RCC 7860 (cell line): ENCODE results near the gene PLCZ1.
"Not testable (repeated sequence)": the region's sequence is repeated elsewhere in the genome, so short reads cannot be mapped to it uniquely, and the experiment has no call there.

Source experiments
- DNase-seq: peaks from one replicate; pipeline ENCODE4 v3.0.0-alpha.2; 2015; ENCODE audit warnings: low spot score
- FAIRE-seq: peaks from 2 replicates; lab custom pipeline; 2012; peaks lifted over from hg19 to GRCh38; lab: Jason Lieb, UNC

Gene PLCZ1, protein sequence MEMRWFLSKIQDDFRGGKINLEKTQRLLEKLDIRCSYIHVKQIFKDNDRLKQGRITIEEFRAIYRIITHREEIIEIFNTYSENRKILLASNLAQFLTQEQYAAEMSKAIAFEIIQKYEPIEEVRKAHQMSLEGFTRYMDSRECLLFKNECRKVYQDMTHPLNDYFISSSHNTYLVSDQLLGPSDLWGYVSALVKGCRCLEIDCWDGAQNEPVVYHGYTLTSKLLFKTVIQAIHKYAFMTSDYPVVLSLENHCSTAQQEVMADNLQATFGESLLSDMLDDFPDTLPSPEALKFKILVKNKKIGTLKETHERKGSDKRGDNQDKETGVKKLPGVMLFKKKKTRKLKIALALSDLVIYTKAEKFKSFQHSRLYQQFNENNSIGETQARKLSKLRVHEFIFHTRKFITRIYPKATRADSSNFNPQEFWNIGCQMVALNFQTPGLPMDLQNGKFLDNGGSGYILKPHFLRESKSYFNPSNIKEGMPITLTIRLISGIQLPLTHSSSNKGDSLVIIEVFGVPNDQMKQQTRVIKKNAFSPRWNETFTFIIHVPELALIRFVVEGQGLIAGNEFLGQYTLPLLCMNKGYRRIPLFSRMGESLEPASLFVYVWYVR

GRCh38 chr12:18737819-18738218 lies at the start of gene PLCZ1, which contains the start of gene CAPZA3:
Gene PLCZ1, minus strand, starts transcription at chr12:18738012. Its CDS starts 641 bp downstream, at chr12:18737371.
Gene CAPZA3, plus strand, starts transcription at chr12:18738119. Its CDS starts 150 bp downstream, at chr12:18738269.
- FAIRE-seq (no peak), DNase-seq (no peak)

DNA sequence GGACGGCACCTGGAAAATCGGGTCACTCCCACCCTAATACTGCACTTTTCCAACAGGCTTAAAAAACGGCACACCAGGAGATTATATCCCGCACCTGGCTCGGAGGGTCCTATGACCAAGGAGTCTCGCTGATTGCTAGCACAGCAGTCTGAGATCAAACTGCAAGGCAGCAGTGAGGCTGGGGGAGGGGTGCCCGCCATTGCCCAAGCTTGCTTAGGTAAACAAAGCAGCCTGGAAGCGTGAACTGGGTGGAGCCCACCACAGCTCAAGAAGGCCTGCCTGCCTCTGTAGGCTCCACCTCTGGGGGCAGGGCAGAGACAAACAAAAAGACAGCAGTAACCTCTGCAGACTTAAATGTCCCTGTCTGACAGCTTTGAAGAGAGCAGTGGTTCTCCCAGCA lies 47.7 kb upstream of the PLCZ1 start:
- not testable (repeated sequence) for FAIRE-seq, DNase-seq

GRCh38 chr12:18782827-18783226 lies 45.0 kb upstream of the PLCZ1 start:
- no peak for FAIRE-seq

GRCh38 chr12:18766479-18766878 lies 28.7 kb upstream of the PLCZ1 start:
- not testable (repeated sequence) for FAIRE-seq, DNase-seq

More at GRCh38 chr12:18782827-18783226, 45.0 kb upstream of the PLCZ1 start:
- no peak for DNase-seq

- no peak for DNase-seq
- FAIRE-seq = no peak
Observed at GRCh38 chr12:18755341-18755740, 17.5 kb upstream of the PLCZ1 start.

DNA sequence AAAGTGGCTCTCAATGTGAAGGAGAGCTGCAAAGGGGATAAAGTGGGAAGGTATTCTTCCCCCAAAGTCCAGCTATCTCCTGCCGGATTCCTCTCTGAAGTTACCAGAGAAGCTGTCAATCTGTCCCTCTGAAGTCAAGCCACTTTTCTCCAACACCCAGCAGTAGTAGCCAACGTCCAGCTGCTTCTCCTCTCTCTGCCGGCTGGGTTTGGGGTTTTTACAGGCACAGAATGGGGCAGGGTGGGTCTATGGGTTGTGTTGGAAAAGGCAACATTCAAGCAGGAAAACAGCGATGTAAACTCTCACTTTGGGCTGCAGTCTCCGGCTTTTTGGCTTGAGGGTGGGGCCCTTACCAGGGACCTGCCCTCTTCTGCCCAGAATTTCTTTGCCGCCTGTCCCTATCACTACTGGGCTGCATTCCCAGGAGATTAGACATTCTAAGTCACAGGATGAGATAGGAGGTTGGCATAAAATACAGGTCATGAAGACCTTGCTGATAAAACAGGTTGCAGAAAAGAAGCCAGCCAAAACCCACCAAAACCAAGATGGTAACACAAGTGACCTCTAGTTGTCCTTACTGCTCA lies 16.4 kb upstream of the PLCZ1 start:
- DNase-seq (no peak), FAIRE-seq (no peak)

DNA sequence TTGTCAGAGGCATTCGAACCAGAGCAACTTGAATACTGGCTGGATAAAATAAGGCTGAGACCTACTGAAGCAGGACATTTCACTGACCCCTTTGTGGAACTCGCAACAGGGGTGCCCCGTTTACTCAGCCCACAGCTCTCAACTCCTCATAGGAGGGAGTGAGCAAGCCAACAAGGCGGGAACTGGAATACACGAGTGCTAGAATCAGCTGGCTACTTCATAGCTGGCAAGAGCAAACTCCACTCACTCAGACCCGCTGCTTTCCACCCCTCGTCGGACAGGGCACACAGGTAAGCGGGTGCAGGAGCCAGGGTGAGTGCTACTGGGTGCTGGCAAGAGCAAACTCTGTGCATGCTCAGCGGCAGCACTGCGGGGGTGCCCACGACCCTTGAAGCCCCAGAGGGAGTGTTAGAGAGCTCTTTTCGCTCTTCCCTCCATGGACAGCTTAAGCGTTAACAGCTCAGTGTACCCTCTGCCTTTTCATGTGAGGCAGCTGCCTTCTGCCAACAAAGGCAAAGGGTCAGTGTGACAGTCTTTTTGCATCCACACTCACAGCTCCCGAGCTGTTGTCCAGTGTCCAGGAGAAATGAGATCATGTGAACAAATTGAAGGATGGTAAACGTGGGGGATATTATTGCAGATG lies 15.8 kb upstream of the PLCZ1 start:
- FAIRE-seq (no peak), DNase-seq (no peak)

DNA sequence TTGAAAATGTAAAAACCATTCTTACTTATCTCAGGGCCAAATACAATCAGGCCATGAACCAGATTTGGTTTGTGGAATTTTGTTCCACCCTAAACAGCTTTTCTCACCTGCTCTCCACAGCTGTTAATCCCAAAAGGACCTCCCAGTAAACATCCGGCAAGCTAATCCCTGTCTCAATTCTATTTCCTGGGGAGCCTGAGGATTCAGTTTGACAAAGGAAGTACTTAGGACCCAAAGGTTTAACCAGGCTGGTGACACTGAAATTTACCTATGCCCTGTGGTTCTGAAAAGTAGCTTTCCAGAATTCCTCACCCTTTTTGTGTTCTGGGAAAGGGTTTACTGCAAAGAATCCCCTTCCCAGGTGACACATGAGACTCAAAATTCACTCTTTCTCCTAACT lies 15.1 kb upstream of the PLCZ1 start:
- no peak for DNase-seq
- no peak for FAIRE-seq

GRCh38 chr12:18752280-18752920 lies 14.6 kb upstream of the PLCZ1 start:
- DNase-seq (peak; percentile 68), FAIRE-seq (no peak)

DNA sequence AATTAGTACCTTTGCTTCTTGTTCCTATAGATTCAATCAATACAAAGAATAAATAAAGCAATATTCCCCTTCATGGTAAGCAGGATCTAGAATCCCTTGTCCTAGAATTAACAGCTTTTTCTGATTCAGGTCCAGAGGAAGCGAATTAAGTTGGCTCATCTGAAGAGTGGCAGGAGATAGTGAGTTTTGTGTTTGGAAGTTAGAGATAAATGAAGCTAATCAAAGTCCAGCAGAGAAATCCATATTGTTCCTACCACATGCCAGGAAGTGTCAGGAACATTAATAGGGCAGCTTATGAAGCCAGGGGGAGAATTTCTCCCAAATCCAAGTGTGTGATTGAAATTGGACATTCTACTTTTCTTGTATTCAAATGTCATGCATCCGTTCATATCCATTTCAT lies 14.1 kb upstream of the PLCZ1 start:
- FAIRE-seq (no peak), DNase-seq (no peak)

DNA sequence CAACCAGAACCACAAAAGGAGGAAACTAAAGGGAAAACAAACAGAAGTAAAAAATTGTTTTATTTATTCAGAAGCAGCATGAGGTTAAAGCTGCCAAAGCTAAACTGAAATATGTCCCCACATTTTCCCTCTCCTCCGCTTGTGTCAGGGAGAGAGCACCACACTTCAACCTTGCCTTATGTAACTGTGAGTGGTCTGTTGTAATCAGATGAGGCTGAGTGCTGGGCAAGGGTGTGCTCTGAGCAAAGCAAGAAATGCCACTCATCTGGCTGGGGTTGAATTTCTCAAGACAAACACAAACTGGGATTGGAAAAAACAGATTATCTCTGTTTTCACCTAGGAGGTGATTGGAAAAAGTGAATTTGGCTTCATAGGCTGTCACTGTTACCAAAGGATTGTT lies 12.3 kb upstream of the PLCZ1 start:
- no peak for FAIRE-seq

DNA sequence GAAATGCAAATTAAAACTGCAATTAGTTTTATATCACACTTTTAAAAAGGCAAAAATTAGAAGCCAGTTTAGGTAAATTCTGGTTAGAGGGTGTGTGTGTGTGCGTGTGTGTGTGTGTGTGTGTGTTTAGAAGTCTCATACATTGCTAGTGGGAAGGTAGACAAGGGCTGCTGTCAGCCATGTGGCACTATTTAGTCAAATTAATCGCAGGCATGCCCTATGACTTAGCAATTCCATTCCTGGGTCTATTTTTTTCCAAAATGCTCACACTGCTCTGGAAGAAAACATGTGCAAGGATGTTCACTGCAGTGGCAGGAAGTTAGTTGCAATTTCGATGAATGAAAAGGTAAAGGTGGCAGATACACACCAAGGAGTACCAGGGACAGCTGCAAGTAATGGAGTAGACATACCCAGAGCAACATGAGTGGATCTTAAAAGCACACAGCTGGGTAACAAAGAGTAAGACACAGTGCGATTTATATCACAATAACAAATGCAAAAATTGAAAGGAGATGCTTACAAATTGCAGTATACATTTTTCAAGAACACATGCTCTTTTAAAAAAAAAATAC lies 11.7 kb upstream of the PLCZ1 start:
- DNase-seq = no peak
- no peak for FAIRE-seq

More for the DNA sequence above, 12.3 kb upstream of the PLCZ1 start:
- no peak for DNase-seq

DNA sequence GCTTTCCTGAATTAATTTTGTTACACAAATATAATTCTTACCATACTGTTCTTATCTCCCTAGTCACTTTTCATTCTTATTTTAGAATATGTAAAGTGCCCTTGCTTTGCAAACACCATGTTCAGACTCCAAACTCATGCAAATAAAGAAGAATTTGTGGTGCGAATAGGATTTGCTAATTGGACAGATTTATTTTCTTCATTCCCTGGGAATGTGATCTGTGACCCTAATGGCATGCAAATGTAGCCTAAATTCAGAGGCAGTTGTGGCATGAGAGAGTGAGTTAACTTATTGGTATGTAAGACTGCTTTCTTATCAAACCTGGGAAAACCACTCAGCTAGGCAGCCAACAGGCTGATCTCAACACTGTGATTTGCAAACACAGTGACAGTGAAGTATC lies 10.1 kb upstream of the PLCZ1 start:
- DNase-seq (peak; percentile 88), FAIRE-seq (peak; percentile 92)

DNA sequence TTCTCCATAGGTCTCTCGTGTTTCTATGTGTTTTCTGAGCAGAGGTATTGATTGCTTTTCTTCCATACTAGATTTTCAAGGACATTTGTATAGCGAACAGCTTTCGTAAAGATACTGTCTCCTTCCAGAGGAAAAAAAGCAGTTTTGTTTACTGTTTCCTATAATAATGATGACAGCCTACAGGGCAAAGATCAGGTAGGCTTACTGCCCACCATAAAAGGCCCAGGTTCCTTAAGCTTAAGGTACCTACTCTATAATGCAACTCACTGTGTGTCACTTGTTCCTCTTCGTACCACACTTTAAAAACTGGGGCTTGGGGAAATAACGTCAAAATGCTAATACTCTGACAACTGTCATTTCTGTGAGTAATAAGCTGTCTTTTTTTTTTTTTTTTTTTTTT lies 6.7 kb downstream of the PLCZ1 start:
- DNase-seq (no peak), FAIRE-seq (no peak)

GRCh38 chr12:18723752-18724151 lies 14.1 kb downstream of the PLCZ1 start:
- FAIRE-seq (peak; percentile 60), DNase-seq (peak; percentile 69)

DNA sequence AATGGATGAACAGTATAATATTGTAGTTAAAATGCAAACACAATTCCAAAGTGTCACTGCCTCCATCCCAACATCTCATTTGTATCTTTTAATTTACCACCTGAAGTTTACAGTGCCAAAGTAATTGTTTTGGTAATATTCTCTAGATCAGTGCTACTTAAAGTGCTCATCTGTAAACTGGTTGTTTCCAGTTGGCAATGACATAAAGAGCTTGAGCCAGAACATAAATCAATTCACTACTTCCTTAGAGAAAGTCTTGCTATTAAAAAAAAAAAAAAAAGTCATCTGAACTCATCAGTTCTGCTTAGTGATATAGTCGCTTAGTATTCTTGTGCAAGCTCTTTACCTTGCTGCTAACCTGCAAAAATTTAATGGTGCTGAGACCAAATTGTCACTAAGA lies 16.4 kb downstream of the PLCZ1 start:
- no peak for FAIRE-seq

GRCh38 chr12:18720690-18721089 lies 17.1 kb downstream of the PLCZ1 start:
- DNase-seq (no peak), FAIRE-seq (no peak)

More for the DNA sequence above, 16.4 kb downstream of the PLCZ1 start:
- no peak for DNase-seq

DNA sequence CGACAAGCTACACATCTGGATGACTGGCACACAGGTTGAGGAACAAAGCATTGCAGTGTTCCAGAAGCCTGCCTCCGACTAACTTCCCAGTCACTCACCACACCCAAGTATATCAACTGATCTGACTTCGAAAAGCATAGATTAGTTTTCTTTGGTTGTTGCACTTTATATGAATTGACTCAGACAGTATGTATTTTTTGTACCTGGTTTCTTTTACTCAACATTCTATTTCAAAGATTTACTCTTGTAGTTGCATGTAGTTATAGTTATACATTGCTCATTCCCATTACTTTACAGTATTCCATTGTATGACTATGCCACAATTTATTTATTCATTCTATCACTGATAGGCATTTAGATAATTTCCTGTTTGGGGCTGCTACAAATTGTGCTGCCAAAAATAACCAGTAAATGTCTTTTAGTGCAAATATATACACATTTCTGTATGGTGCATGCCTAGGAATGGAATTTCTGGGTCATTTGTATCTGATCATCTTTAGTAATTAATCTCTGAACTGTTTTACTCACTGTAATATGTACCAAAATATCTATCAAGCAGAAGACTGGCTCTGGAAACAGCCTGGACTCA lies 17.8 kb downstream of the PLCZ1 start:
- no peak for FAIRE-seq

GRCh38 chr12:18718462-18718861 lies 19.4 kb downstream of the PLCZ1 start:
- no peak for FAIRE-seq
- no peak for DNase-seq

More for the DNA sequence above, 17.8 kb downstream of the PLCZ1 start:
- no peak for DNase-seq

- no peak for FAIRE-seq
- no peak for DNase-seq
Observed at GRCh38 chr12:18716236-18716635, 21.6 kb downstream of the PLCZ1 start.
